Mucosa of descending colon (tissue), 3 donors: ENCODE results near the gene CIDEA. TPM values are rescaled to one million over a fixed set of nuclear protein-coding genes. Genes with fewer than 3 reads are reported as not detected.
A peak's percentile ranks its signal among the peaks of the same experiment; 100 is the strongest.

Experiments used
- ATAC-seq: fragments of 200-7000 bp; cut with Tn5 transposase; one replicate; pipeline ENCODE4 v1.9.1; 2020; ENCODE audit warnings: mild to moderate bottlenecking, moderate library complexity
- DNase-seq, 3 donors: peaks; one replicate each; pipeline ENCODE4 v3.0.0-alpha.2; 2020
- H3K36me3 ChIP-seq: fragments of 200-600 bp; one replicate; pipeline ENCODE4 v1.8.0; 2021; ENCODE audit warnings: low read depth, mild to moderate bottlenecking
- H3K4me1 ChIP-seq: fragments of 200-600 bp; one replicate; pipeline ENCODE4 v1.8.0; 2021; ENCODE audit warnings: low read depth, mild to moderate bottlenecking
- H3K4me3 ChIP-seq: fragments of 200-600 bp; one replicate; pipeline ENCODE4 v1.8.0; 2021; ENCODE audit warnings: mild to moderate bottlenecking
- H3K9me3 ChIP-seq: fragments of 200-600 bp; one replicate; pipeline ENCODE4 v1.8.0; 2021; ENCODE audit warnings: mild to moderate bottlenecking
- intact Hi-C, 2 donors: fragments of 100-400 bp; cut with DNase I in 1 of 2; cut with micrococcal nuclease in 1 of 2; formaldehyde crosslinking; loops; one replicate each; pipeline versions ENCODE4 v1.11.0 to v1.11.1; 2022; cut with DNase I, micrococcal nuclease
- total RNA-seq, 3 donors: library from RNA; stranded (reverse); fragmentation: NEBNext Ultra II Directional in 2 of 3; extraction: Animal tissue kit (Norgen Biotek cat#: 25700) in 2 of 3; gene quantifications; one replicate each; pipeline versions ENCODE4 v1.2.1 to v1.2.4, GENCODE V29; 2021 to 2023
- TF ChIP-seq, protein P1 (sequence below): fragments of 200-600 bp; IDR thresholded peaks from one replicate; pipeline ENCODE4 v1.8.0; 2022; ENCODE audit warnings: antibody characterized with exemption, mild to moderate bottlenecking
- donor health status: DM: no; HTN: no; CAD: no; lungs with moderate emphysema.
- donor health status: DM: no; HTN: no; CAD: no.
- donor health status: DM: no; HTN: yes; CAD: no.

CIDEA gene
- total RNA-seq, 3 donors from 2014 or later: 0.58 to 0.98 TPM; not detected in 1

DNA sequence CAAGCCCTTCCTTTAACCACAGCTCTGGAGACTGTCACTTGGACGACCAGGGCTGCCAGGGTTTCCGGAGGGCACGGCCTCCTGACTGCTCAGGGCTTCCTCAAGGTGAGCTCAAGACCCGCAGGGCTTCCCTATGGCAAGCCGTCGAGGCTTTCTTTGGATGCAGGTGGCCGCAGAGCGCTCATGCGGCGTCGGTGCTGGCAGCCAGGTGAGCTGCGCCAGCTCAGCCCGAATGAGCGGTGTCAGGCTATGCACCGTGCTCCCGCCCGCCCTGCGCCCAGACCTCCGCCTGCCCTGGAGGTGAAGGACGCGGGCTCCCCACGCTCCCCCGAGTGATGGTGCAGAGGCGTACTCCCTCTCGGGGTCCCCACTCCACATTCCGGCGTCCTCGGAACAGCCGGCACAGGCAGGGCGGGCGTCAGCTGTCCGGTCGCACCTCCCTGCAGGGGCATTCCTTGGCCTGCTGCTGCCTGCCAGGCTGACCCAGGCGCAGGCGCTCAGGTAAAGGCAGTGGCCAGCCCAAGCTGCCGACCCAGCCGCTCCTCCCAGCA, 33.0 kb downstream of the CIDEA start:
- Histone ChIP-seq H3K9me3 (no peaks in the 10 kb centered on the region), H3K4me1 (peaks cover 16% of the 10 kb centered on the region), H3K4me3 (no peak overlapping the region), H3K36me3 (no peaks in the 10 kb centered on the region)
- ATAC-seq (peak; percentile 53), DNase-seq (no peak)
- TF ChIP-seq, protein P1, sequence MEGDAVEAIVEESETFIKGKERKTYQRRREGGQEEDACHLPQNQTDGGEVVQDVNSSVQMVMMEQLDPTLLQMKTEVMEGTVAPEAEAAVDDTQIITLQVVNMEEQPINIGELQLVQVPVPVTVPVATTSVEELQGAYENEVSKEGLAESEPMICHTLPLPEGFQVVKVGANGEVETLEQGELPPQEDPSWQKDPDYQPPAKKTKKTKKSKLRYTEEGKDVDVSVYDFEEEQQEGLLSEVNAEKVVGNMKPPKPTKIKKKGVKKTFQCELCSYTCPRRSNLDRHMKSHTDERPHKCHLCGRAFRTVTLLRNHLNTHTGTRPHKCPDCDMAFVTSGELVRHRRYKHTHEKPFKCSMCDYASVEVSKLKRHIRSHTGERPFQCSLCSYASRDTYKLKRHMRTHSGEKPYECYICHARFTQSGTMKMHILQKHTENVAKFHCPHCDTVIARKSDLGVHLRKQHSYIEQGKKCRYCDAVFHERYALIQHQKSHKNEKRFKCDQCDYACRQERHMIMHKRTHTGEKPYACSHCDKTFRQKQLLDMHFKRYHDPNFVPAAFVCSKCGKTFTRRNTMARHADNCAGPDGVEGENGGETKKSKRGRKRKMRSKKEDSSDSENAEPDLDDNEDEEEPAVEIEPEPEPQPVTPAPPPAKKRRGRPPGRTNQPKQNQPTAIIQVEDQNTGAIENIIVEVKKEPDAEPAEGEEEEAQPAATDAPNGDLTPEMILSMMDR: no peak
- intact Hi-C loops: no loop called here

DNA sequence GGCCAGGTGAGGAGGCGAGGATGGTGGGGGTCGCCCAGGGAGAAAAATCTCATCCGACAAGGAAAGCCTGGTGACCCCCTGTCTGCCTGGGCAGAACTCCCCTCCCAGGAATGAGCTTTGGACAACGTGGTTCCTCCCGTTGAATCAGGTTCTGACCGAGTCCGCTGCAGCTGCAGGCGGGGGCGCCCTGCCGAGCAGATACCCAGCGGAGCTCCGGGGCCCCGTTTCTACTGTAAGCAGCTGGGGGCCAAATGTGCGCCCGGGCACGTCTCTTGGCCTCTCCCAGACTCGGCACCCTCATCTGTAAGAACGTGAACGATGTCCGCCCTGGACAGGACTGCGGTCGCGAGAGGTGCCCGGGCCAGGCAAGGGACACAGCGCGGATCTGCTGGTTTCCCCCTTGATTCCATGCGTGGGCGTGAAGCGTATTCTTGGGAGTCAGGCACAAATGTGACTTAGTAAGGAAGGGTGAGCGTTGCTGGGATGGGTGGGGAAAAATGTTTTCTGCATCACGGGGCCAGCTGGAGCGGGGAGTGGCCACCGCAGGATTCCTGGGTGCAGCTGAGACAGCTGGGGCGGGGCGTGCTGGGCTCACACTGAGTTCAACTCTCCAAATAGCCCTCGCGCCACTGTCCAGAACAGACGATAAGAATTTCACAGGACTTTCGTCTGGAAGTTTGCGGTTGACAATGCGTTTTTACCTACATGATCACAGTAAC, 33.7 kb downstream of the CIDEA start:
- no peaks in the 10 kb centered on the region for H3K36me3 ChIP-seq
- intact Hi-C loops: no loop called here
- TF ChIP-seq, protein P1: no peak
- H3K4me1 ChIP-seq: peaks cover 16% of the 10 kb centered on the region
- DNase-seq (peak; percentile 74 to 76 (median 75)), ATAC-seq (peak; percentile 90)
- H3K4me3 ChIP-seq: no peak overlapping the region
- H3K9me3 ChIP-seq: no peaks in the 10 kb centered on the region

DNA sequence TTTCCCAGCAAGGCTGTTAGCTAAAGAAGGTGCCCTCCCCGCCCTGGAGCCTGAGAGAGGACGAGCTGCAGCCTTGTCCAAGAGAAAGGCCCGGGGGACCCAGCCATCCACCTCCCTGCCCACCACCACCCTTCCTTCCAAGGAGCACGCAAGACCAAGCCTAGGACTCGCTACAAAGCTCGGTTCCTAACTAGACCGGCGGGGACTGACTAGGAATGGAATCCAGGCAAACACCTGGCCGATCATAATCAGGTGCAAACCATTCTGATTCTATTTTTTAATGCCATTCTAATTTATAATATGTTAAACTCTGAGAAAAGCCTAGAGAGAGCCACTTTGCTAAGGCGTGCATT, 34.2 kb downstream of the CIDEA start:
- no peaks in the 10 kb centered on the region for H3K36me3 ChIP-seq
- H3K9me3 ChIP-seq: no peaks in the 10 kb centered on the region
- DNase-seq (no peak), ATAC-seq (peak; percentile 6)
- H3K4me1 ChIP-seq: peaks cover 16% of the 10 kb centered on the region
- intact Hi-C loops: no loop called here
- TF ChIP-seq, protein P1: no peak
- H3K4me3 ChIP-seq: no peak overlapping the region

DNA sequence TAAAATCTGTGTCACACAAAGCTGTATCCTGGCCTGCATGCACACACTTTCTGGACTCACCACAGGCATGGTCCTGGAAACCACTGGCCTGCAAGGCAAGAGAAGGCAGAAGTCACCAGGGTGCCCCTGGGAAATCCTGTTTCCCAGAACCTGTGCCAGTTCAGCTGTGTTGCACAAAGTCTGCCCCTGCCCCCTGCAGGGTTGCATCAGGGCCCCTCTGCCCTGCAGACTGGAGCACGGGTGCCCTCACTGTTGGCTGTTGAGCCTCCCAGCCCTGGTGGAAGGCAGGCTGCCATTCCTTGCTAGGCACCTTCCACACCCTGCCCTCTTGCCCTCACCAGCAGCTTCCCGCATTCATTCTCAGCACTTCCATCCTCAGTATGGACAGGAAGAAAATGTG, 35.9 kb downstream of the CIDEA start:
- Histone ChIP-seq H3K4me1 (peaks cover 16% of the 10 kb centered on the region), H3K4me3 (no peak overlapping the region), H3K36me3 (no peaks in the 10 kb centered on the region), H3K9me3 (no peaks in the 10 kb centered on the region)
- TF ChIP-seq, protein P1: no peak
- no peak for ATAC-seq
- DNase-seq: no peak
- intact Hi-C loops: no loop called here

DNA sequence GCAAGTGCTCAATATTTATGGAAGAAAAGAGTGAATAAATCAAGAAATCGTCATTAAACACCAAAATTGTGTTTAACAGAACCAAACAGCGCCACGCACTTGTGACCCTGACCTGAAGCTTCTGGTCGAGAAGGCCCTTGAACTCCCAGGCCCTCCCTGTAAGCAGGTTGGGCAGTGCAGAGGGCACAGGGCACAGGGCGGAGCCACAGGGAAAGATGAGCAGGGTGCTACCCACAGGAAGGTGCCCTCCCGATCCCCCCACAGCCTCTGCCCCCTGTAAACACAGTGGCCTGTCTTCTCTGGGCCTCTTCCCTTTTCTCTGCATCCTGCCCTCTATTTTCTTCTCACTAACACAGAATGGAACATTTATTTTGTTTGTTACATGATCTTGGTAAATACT, 37.0 kb downstream of the CIDEA start:
- Histone ChIP-seq H3K36me3 (no peaks in the 10 kb centered on the region), H3K4me3 (no peak overlapping the region), H3K9me3 (no peaks in the 10 kb centered on the region), H3K4me1 (peaks cover 16% of the 10 kb centered on the region)
- ATAC-seq (no peak), DNase-seq (no peak)
- TF ChIP-seq, protein P1: no peak
- intact Hi-C loops: no loop called here
